HG02642 (cell line): Measurements from ENCODE around the gene FAM53B.

ENCODE experiments used
- ATAC-seq: cut with Tn5 transposase; IDR thresholded peaks from one replicate; pipeline ENCODE4 v1.9.1; 2021; ENCODE audit warnings: mild to moderate bottlenecking; ENCODE audit not compliant: unreplicated experiment, poor library complexity

Gene FAM53B

GRCh38 chr10:124712704-124713407 is 31.3 kb downstream of the FAM53B start:
- no peak for ATAC-seq

GRCh38 chr10:124711145-124711544 is 33.0 kb downstream of the FAM53B start:
- no peak for ATAC-seq

GRCh38 chr10:124710266-124710881 is 33.8 kb downstream of the FAM53B start:
- ATAC-seq, result no peak

- ATAC-seq, result no peak
Measured at GRCh38 chr10:124709861-124710260, 34.3 kb downstream of the FAM53B start.

DNA sequence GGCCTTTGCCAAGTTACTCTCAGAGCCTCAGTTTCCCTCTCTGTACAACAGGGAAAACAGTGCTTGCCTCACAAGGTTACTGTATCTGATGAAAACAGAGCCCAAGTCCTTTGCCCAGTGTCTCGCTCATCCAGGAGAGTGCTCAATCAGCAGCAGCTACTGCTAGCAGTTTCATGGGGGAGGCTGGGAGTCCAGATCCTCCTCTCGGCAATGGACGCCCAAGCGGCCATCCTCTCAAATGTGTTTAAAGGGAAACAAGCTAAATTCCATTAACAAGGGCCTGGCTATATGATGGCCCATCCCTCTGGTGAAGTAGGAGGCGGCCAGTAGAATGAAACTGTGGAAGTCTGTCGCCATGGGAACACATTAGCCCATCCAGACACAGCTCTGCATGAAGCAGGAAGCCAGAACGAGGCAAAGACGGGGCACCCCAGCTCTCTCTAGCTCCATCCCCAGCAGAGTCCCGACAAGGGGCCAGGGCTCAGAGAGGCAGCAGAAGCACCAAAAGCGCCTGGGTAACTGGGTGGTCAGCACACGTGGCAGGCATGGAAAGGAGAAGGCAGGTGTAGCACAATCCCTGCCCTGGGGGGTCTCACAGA is 35.2 kb downstream of the FAM53B start:
- no peak for ATAC-seq

- no peak for ATAC-seq
Measured at GRCh38 chr10:124708246-124708779, 35.9 kb downstream of the FAM53B start.

GRCh38 chr10:124707551-124707950 is 36.6 kb downstream of the FAM53B start:
- no peak for ATAC-seq

GRCh38 chr10:124707144-124707467 is 37.1 kb downstream of the FAM53B start:
- ATAC-seq, result no peak

GRCh38 chr10:124706462-124707143 is 37.6 kb downstream of the FAM53B start:
- no peak for ATAC-seq

DNA sequence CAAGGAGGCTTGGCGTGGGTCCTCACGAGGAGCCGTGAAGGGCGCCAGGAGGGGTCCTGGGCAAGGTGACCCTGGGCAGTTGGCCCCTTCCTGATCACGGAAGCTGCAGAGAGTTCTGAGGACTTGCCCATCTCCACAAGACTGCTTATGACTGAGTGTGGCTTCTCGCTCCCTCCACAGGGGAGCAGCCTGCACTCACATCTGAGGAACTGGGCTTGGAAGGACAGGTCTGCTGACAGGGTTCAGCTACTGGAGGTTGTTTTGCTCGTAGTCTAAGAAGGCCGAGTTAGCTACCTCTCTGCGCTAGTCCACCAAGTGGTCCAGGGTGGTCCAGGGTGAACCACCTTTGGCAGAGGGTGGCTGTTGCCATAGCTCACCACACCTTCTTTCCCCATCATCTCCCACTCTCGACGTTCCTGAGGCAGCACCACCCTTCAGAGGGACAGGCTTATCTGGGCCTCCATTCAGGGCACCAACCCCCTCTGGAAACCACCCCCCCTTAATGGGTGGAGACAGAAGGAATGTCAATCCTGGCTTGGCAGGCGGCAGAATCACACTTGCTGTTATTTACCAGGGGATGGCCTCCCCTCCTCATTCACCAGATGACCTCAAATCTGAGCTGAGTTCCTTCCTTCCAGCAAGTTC is 38.2 kb downstream of the FAM53B start:
- no peak for ATAC-seq

GRCh38 chr10:124705381-124705740 is 38.8 kb downstream of the FAM53B start:
- no peak for ATAC-seq

- no peak for ATAC-seq
Measured at GRCh38 chr10:124704428-124705380, 39.5 kb downstream of the FAM53B start.

- ATAC-seq, result no peak
Measured at GRCh38 chr10:124703778-124704427, 40.3 kb downstream of the FAM53B start.

GRCh38 chr10:124703372-124703771 is 40.8 kb downstream of the FAM53B start:
- no peak for ATAC-seq

GRCh38 chr10:124701881-124702656 is 42.1 kb downstream of the FAM53B start:
- no peak for ATAC-seq

DNA sequence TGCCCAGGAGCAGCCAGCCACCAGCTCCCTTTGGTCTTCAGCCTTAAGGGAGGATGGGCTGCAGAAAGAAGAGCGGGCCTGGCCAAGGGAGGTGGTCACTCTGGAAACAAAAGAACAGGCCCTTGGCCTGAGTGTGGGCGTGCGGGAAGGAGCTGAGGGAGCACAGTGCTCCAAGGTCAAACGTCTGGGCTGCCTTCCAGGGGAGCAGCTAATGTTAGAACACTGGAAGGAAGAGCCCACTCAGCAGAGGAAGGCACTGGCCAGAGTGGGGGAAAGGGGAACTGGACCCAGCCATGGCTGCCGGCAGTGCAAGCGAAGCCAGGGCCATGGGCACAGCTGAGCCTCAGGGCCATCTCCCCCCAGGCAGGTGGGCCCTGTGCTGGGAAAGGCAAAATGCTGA is 42.7 kb downstream of the FAM53B start:
- ATAC-seq, result no peak

- no peak for ATAC-seq
Measured at GRCh38 chr10:124701038-124701365, 43.2 kb downstream of the FAM53B start.

DNA sequence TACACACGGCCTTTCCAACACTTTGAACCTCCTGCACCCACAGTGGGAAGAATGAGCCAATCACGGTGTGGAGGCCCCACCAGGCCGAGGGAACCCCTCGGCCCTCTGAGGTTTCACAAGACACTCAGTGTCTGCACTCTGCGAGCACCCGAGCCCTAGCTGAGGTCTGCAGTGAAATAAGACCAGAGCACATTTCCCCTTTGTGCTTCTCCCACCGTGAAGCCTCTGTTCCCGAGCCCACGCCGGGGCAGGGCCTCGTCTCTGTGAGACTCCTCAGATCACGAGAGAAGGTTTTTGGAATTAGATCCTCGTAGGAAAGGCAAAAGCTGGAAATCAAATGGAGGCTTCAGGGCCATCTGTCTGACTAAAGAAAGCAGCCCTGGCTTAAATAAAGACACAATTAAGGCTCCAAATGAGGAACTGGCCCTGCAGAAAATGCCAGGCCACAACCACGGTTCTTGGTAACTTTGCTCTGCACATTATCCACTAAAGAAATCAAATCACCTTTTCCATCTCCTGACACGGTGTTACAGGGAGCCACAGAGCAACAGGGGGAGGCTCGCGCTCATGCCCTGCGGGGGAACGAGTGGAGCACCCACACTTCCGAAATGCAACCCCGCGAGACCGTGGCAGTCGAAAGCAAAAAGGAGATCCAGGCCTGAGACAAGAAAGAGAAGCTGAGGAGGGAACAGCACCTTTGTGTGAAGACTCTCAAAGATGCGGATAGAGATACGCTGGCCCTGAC is 43.7 kb downstream of the FAM53B start:
- no peak for ATAC-seq
